Right forelimb (tissue), 1 donor: ENCODE measurements around the gene AKT1S1.
A peak's percentile ranks its signal among the peaks of the same experiment; 100 is the strongest.
"Not testable (repeated sequence)": the region's sequence is repeated elsewhere in the genome, so short reads cannot be mapped to it uniquely, and the experiment has no call there.

ENCODE experiments used
- DNase-seq: peaks from one replicate; pipeline ENCODE4 v3.0.0-alpha.2; 2018

Gene AKT1S1

DNA sequence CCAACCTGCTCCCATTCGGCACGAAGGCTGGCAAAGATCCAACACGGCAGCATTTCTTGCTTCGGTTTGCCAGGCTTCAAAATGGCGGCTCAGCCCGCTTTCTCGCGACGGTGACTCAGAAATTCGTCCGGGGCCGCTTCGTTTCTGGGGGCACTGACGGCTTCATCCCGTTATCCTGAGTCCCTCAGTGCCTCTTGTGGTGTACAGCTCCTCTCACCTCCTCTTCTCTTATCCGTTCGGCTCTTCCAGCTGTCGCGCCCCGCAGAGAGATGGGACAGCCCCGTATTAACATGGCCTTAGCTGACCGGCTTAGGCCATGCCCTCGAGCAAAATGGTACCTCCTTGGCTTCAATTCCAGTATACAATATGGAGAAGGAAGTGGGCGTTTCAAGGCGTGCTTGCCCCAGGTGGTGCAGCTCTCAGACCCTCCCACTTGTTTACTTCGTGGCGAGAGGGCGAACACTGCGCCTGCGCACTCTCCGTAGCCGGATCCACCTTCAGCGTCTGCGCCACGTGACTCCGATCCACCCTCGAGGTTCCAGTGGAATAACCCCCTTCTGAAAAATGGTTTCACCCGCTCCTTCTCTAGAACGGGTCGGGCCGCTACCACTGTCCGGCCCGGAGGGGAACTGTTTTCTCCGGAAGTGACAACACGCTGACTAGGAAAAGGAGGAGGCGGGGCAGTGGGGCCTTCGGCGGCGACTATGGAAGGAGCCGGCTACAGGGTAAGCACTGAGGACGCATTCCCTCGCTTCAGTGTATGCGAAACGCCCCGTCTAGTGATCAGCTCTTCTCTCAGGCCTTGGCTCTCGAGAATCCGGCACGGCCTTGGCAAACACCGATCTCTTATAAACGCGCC, at the start of gene AKT1S1, which contains the start of gene TBC1D17:
Gene AKT1S1 (minus strand): TSS at position 336 of the 859 bp plus-strand sequence. CDS start 4,060 bp downstream, outside the sequence.
Gene TBC1D17 (plus strand): TSS at position 683 of the 859 bp plus-strand sequence. CDS start 22 bp downstream, at position 705.
- peak; percentile 98 for DNase-seq

DNA sequence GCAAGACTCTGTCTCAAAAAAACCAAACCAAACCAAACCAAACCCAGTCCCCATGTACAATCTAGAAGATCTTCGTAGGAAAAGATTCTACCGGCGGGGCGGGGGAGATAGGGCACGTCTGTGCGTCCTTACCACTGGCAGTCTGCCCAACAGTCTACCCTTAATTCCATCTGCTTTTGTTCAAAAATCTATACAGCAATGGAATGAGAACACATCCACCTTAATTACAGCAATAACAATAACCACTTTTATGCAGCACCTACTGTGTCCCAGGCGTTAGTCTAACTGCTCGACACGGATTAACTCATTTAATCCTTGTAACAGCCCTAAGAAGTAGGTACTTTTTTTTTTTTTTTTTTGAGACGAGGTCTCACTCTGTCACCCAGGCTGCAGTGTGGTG, 49.4 kb upstream of the AKT1S1 start:
- DNase-seq, result no peak

DNA sequence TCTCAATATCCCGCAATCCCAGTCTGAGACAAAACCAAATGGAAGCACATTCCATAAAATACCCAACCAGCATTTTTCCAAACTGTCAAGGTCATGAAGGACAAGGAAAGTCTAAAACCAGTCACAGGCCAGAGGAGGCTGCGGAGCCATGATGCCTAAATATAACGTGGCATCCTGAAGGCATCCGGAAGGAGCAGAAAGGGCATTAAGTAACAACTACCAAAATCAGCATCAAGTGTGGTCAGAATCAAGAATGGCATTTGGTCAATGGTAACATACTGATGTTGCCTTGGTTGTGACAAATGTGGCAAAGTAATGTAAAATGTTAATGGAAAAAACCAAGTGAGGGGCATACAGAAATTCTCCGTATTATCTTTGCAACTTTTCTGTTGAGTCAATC, 48.3 kb upstream of the AKT1S1 start:
- no peak for DNase-seq

DNA sequence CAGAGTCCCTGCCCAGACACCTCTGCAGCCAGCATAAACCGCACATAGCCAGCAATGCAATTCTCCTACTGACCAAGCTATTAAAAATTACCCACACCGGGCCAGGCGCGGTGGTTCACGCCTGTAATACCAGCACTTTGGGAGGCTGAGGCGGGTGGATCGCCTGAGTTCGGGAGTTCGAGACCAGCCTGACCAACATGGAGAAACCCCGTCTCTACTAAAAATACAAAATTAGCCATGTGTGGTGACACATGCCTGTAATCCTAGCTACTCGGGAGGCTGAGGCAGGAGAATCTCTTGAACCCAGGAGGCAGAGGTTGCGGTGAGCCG, 47.7 kb upstream of the AKT1S1 start:
- DNase-seq, result not testable (repeated sequence)

- no peak for DNase-seq
Observed at GRCh38 chr19:49924004-49924880, 47.1 kb upstream of the AKT1S1 start.

DNA sequence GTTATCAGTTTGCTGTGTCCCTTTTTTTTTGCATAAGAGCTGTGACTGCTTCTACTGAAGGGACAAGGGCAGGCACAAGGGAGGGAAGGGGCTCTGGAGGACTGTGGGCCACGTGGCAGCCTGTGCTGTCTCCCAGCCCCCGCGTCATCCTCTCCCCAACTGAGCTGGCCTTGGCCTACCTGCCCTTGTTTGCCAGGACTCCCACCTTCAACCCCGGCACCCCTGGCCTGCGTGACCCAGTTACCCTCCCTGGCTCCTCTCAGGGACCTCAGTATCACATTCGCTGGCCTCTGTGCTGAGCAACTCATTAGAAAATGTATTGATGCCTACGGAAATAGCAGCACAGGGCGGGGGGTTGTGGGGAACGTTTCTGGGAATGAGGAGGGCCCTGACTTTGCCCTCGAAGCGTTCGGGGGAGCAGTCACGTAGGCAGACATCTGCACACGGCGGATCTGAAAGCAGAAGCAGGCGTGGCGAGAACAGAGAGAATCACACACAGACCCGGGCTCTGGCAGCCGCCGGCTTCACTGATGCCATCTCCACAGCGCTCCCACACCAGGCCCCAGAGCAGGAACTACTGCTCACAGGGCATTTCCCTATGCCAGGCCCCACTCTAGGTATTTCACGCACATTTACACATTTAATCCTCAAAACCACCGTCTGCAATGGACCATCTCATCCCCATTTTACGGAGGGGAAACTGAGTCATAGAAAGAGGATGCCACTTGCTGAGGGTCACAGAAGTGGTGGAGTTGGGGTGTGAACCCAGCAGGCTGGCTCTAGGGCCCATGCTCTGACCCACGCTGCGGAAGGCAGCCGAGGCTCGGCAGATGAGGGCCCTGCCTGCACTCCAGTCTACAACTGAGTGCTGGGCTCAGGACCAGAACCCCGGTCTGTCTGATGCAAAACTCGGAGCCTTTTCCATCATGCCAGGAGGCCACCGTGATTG, 46.2 kb upstream of the AKT1S1 start:
- no peak for DNase-seq

DNA sequence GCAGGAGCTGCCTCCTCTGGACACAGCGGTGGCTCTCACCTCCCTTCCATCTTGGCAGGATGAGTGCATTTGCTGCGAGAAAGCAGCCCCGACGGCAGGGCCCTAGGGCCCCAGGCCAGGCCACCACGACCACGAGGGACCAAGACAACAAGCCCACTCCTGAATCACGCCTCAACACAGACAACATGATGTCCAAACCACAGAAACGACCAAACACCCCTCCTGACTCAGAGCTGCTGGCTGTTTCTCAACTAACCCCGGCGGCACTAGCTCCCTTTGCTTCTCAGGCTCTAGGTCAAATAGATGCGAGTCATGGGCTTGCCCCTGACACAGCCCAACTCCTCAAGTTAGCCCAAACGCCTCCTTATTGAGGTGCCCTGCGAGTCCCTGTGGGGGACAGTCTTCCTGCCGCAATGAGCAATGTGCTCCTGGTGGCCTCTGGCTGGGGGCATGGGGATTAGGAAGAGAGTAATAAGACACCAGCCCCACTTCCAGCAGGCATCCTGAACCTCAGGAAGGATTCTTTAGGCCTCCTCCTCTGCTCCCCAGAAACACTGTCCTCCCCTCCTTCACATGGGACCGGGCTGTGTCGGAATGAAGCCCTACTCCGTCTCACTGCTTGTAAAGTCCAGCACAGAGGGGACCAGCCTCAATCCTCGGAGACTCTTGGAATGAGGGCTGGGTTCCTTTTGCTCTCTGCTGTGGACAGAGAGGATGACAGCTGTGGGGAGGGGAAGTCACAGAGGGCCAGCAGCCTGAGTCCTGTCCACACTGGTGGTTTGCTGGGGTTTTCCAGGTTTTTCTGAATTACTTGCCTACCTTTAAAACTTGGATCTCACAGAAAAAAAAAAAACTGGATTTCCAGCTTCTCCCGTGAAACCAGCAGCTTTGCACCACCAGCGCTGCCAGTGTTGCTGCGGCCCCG, 45.0 kb upstream of the AKT1S1 start:
- no peak for DNase-seq

- DNase-seq, result no peak
Observed at GRCh38 chr19:49920624-49921363, 43.6 kb upstream of the AKT1S1 start.

DNA sequence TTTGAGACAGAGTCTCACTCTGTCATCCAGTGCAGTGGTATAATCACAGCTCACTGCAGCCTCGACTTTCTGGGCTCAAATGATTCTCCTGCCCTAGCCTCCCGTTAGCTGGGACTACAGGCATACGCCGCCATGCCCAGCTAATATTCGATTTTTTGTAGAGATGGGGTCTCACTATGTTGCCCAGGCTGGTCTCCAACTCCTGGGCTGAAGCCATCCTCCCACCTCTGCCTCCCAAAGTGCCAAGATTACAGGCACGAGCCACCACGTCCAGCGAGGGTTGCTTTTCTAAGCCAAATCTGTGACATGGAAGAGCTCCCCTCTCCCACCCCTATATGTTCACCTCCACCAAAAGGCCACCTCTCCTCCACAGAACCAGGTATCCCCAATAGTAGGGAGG, 40.9 kb upstream of the AKT1S1 start:
- DNase-seq, result no peak

DNA sequence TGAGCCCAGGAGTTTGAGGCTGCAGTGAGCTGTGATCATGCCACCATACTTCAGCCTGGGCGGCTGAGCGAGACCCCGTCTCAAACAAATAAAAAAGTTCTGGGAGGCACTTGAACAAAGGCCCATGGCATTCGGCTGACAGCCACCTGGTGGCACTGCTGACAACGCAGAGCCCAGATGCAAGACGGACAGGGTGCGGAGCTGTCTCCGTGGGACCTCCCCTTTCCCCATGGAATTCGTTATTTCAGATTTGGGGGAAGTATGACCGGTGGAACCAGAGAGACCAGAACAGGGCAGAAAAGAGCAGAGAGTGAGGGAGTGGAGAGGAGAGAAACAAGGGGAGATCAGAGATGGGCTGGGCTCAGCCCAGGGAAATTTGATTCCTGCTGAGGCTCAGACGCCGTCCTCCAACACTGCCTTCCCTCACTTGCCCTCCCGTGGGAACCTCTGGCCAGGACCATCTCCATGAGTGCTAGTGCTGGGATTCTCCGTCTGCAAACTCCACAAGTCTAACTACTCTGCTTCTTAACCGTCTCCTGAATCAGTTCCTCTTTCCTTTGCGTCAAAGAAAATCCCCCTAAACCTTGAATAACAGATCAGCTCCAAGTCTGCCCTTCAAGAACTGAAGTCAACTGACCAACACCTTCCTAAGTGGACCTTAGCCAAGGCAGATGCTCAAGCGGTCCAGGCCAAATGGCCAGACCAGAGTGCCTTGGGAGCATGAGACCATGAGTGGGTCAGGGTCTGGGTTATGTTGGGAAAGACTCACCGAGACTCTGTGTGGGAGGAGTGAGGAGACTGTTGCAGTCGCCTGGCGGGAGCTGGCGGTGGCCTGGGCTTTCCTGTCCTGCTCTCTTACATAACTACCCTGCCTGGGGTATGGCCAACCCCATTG, 39.9 kb upstream of the AKT1S1 start:
- DNase-seq, result no peak

GRCh38 chr19:49915271-49915670, 38.1 kb upstream of the AKT1S1 start:
- no peak for DNase-seq

DNA sequence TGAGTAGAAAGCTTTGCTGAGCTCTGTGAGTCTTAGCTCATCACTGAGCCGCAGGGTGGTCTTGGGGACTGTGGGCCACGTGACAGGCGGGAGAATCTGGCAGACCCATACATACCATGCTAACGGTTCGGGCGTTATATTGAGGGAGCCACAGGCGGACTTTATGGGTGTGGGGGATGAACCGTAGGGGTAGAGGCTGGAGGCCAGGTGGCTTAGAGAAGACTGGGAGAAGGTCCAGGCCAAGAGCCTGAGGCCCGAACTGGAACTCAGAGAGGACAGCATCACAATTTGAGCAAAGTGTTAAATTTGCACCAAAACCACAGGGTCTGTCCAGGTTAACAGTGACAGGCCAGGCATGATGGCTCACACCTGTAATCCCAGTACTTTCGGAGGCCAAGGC, 36.6 kb upstream of the AKT1S1 start:
- DNase-seq, result no peak

- DNase-seq, result no peak
Observed at GRCh38 chr19:49912965-49913685, 36.0 kb upstream of the AKT1S1 start.

DNA sequence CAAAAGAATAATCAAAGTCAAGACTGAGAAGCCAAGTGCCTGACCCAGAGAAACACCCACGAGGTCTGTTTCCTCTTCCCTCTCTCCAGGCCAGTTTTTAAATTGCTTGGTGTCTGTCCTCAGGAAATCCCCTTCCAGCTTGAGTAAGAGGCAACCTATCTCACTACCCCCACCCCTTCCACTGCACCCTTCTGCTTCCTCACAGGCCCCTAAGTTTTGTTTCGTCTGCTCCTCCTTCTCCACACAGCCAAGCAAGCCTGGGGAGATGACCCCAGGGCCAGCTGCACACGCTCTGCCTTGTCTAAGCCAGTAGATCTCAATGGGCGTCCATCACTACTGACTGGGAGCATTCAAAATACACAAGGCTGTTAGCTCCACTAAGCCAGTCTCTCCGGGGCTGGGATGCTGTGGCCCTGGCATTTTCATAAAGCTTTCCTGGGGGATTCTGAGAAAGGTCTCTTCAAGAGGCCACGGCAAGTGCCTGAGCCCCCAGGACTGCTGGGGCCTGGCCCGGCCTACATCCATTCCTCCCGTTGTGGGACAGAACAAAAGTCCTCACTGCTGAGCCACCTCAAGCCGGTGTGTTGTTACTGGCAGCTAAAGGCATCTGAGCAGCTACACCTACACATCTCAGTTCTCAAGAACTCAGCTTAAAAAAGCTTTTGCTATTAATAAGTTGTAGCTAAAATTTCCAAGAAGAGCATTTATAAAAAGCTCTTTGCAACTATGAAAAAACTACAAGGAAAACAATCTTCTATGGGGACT, 34.4 kb upstream of the AKT1S1 start:
- no peak for DNase-seq

- no peak for DNase-seq
Observed at GRCh38 chr19:49910179-49910578, 33.0 kb upstream of the AKT1S1 start.

DNA sequence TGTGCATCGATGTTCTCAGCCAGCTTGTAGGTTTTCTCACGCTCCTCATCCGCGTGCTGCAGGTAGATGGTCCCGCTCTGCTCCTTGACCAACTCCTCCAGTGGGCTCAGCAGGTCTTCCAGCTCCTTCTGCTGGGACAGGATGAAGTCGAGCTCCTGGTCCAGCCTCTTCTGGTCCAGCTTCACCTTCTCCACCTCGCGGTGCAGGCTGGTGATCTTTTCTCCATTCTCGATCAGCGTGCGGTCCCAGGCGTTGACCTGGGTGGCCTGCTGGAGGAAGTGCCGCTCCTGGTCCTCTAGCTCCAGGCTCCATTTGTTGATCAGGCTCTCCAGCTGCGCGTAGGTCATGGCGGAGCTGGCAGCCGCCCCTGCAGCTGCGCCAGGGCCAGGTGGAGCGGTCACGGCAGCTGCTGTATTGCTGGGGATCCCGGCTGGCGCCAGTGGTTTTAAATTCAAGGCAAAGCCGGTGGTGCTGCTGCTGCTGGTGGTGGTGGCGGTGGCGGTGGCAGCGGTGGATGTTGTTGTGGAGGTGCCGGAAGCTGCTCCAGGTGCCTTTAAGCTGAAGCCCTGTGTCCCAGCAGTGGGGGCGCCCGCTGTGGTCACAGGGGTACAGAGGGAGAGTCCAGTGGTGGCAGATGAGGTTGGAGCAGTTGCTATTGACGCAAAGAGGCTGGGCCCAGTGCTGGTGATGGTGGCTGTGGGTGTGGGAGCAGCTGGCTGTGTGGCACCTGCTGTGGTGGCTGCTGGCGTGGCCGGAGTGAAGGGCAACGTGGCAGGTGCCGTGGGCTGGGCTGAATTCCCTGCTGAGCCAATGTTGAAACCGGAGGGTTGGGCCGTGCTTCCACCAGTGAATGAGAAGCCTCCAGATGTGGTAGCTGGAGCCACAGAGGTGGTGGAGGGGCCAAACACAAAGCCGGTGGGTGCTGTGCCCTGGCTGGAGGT, 31.6 kb upstream of the AKT1S1 start:
- no peak for DNase-seq
